ENCODE results near the gene ERBB2. TPM values are rescaled to one million over a fixed set of nuclear protein-coding genes. Genes with fewer than 3 reads are reported as not detected.
A peak's percentile ranks its signal among the peaks of the same experiment; 100 is the strongest.

Gene ERBB2
- total and polyA plus RNA-seq, 10 of the 15 experiments (the other 5 are each of a cell fraction or from before 2014, with no cell fraction given) = 0.39 to 7.0 (median 4.3) TPM

GRCh38 chr17:39769974-39770587, 70.2 kb downstream of the ERBB2 start (continued):
- TF ChIP-seq SUPT20H (IDR thresholded peaks at IDR 0.05; ENCODE audit: borderline replicate concordance, control insufficient read depth, low read depth, low read length) = no peak
- TF ChIP-seq MYC (IDR thresholded peaks at IDR 0.05; ENCODE audit: insufficient read depth, insufficient read length, insufficient replicate concordance, low read length, severe bottlenecking) = no peak
- no peak for TF ChIP-seq SUZ12 (IDR thresholded peaks at IDR 0.05; ENCODE audit: unreplicated experiment)
- TF ChIP-seq NR2F1 (conservative IDR thresholded peaks at IDR 0.05) = peak; percentile 85
- TF ChIP-seq DPF2 (IDR thresholded peaks at IDR 0.05) = peak; percentile 71
- peak; percentile 82 for TF ChIP-seq ZBED1 (IDR thresholded peaks at IDR 0.05; ENCODE audit: borderline replicate concordance)
- peak; percentile 98 for TF ChIP-seq RUNX3 (IDR thresholded peaks at IDR 0.05; ENCODE audit: low read length)
- no peak for TF ChIP-seq MYB (IDR thresholded peaks at IDR 0.05; ENCODE audit: borderline replicate concordance, low read depth, low read length)
- TF ChIP-seq ZNF592 (IDR thresholded peaks at IDR 0.05) = 0 out of 2 replicates have a peak, but pooled peaks have one; percentile 18
- TF ChIP-seq, protein P1, sequence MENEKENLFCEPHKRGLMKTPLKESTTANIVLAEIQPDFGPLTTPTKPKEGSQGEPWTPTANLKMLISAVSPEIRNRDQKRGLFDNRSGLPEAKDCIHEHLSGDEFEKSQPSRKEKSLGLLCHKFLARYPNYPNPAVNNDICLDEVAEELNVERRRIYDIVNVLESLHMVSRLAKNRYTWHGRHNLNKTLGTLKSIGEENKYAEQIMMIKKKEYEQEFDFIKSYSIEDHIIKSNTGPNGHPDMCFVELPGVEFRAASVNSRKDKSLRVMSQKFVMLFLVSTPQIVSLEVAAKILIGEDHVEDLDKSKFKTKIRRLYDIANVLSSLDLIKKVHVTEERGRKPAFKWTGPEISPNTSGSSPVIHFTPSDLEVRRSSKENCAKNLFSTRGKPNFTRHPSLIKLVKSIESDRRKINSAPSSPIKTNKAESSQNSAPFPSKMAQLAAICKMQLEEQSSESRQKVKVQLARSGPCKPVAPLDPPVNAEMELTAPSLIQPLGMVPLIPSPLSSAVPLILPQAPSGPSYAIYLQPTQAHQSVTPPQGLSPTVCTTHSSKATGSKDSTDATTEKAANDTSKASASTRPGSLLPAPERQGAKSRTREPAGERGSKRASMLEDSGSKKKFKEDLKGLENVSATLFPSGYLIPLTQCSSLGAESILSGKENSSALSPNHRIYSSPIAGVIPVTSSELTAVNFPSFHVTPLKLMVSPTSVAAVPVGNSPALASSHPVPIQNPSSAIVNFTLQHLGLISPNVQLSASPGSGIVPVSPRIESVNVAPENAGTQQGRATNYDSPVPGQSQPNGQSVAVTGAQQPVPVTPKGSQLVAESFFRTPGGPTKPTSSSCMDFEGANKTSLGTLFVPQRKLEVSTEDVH (IDR thresholded peaks at IDR 0.05; ENCODE audit: low read depth, partially characterized antibody) = no peak
- TF ChIP-seq ZNF384 (IDR thresholded peaks at IDR 0.05; ENCODE audit: borderline replicate concordance, low read depth, low read length) = no peak
- TF ChIP-seq YY1 (IDR thresholded peaks at IDR 0.05; ENCODE audit: low read depth, low read length) = 0 out of 2 replicates have a peak, but pooled peaks have one; percentile 10
- TF ChIP-seq TAF1 (IDR thresholded peaks at IDR 0.05; ENCODE audit: borderline replicate concordance, low read depth, low read length) = no peak
- peak; percentile 94 for TF ChIP-seq MTA2 (IDR thresholded peaks at IDR 0.05; ENCODE audit: low read depth)
- TF ChIP-seq CHD2 (IDR thresholded peaks at IDR 0.05; ENCODE audit: borderline replicate concordance, low read depth, low read length) = no peak; the same call in 1 of the 2 replicates
- TF ChIP-seq ZBTB11 (CRISPR knock-in tag; IDR thresholded peaks at IDR 0.05) = no peak
- TF ChIP-seq MEF2B (IDR thresholded peaks at IDR 0.05; ENCODE audit: partially characterized antibody, poor library complexity, severe bottlenecking) = peak; percentile 74
- no peak for TF ChIP-seq ZNF24 (IDR thresholded peaks at IDR 0.05)
- TF ChIP-seq CREM (IDR thresholded peaks at IDR 0.05; ENCODE audit: low read depth) = peak; percentile 87
- TF ChIP-seq CEBPB (IDR thresholded peaks at IDR 0.05; ENCODE audit: borderline replicate concordance in 1 of 2, low read depth in 2 of 2, low read length in 2 of 2) = peak; percentile 2 to 95; a peak in 3 of 4 replicates
